ENCODE measurements around the gene SOWAHD.

- TF ChIP-seq, protein P1, sequence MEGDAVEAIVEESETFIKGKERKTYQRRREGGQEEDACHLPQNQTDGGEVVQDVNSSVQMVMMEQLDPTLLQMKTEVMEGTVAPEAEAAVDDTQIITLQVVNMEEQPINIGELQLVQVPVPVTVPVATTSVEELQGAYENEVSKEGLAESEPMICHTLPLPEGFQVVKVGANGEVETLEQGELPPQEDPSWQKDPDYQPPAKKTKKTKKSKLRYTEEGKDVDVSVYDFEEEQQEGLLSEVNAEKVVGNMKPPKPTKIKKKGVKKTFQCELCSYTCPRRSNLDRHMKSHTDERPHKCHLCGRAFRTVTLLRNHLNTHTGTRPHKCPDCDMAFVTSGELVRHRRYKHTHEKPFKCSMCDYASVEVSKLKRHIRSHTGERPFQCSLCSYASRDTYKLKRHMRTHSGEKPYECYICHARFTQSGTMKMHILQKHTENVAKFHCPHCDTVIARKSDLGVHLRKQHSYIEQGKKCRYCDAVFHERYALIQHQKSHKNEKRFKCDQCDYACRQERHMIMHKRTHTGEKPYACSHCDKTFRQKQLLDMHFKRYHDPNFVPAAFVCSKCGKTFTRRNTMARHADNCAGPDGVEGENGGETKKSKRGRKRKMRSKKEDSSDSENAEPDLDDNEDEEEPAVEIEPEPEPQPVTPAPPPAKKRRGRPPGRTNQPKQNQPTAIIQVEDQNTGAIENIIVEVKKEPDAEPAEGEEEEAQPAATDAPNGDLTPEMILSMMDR (IDR thresholded peaks at IDR 0.05), result no peak
- no peak for TF ChIP-seq POLR2A (IDR thresholded peaks at IDR 0.05)
These were observed 20.4 kb downstream of the SOWAHD start for GRCh38 chrX:119778829-119779228.
